ENCODE measurements around the gene CFD. TPM values are rescaled to one million over a fixed set of nuclear protein-coding genes. Genes with fewer than 3 reads are reported as not detected.

The CFD gene
- total and polyA plus RNA-seq, 2 experiments from 2014 or later: 0.90 to 4.7 TPM

GRCh38 chr19:870963-871401 is 11.5 kb downstream of the CFD start:
- no peak for DNase-seq (ENCODE audit: low spot score)

More at GRCh38 chr19:870963-871401, 11.5 kb downstream of the CFD start:
- no peaks in the 10 kb centered on the region for H3K27me3 ChIP-seq (ENCODE audit: insufficient read depth)
- peak; percentile 9 for ATAC-seq
- no peak for TF ChIP-seq EZH2 (IDR thresholded peaks at IDR 0.05; ENCODE audit: low read depth, unreplicated experiment)
- no peak for TF ChIP-seq REST (IDR thresholded peaks at IDR 0.05; ENCODE audit: unreplicated experiment)
- TF ChIP-seq ZNF114 (CRISPR knock-in tag; IDR thresholded peaks at IDR 0.05): no peak
- TF ChIP-seq CREB1 (CRISPR knock-in tag; IDR thresholded peaks at IDR 0.05; ENCODE audit: low read depth): no peak
- no peak for TF ChIP-seq EZH2phosphoT487 (IDR thresholded peaks at IDR 0.05; ENCODE audit: unreplicated experiment)
- TF ChIP-seq JUNB (IDR thresholded peaks at IDR 0.05; ENCODE audit: unreplicated experiment): no peak
- TF ChIP-seq POLR2AphosphoS5 (IDR thresholded peaks at IDR 0.05; ENCODE audit: low read depth): no peak
- no peak for TF ChIP-seq ETS1 (IDR thresholded peaks at IDR 0.05)
- TF ChIP-seq CTCF (conservative IDR thresholded peaks at IDR 0.05; ENCODE audit: low read depth in 2 of 2): no peak
- Mint-ChIP-seq H3K4me1 (peaks cover 5% of the 10 kb centered on the region), H3K4me3 (no peak overlapping the region), H3K27me3 (ENCODE audit: insufficient read depth, low read depth, poor library complexity) (peaks cover 28% of the 10 kb centered on the region), H3K27ac (no peak overlapping the region), H3K9me3 (peaks cover 11% of the 10 kb centered on the region), H3K36me3 (ENCODE audit: low read depth) (peaks cover 47% of the 10 kb centered on the region)
- no peak overlapping the region for H3K4me2 ChIP-seq
- no peaks in the 10 kb centered on the region for H3K79me2 ChIP-seq (replicated peaks; ENCODE audit: insufficient read depth)
- no peak overlapping the region for H3K27ac ChIP-seq (ENCODE audit: low read depth)
- no peaks in the 10 kb centered on the region for H4K20me1 ChIP-seq (replicated peaks; ENCODE audit: insufficient read depth)
- no peaks in the 10 kb centered on the region; the same call in 1 of the 2 replicates for H3K36me3 ChIP-seq (ENCODE audit: insufficient read depth)
- no peaks in the 10 kb centered on the region for H3K4me1 ChIP-seq (ENCODE audit: insufficient read depth)
- H3K4me3 ChIP-seq: no peak overlapping the region
- H2AFZ ChIP-seq: no peak overlapping the region
- H3K9me2 ChIP-seq (ENCODE audit: insufficient read depth): no peaks in the 10 kb centered on the region
- peaks cover 19% of the 10 kb centered on the region for H3F3A ChIP-seq (replicated peaks; ENCODE audit: low read depth)

Data from GM23338 (cell line).